ENCODE results near the gene SOAT1. TPM values are rescaled to one million over a fixed set of nuclear protein-coding genes. Genes with fewer than 3 reads are reported as not detected.
"Not testable (repeated sequence)": the region's sequence is repeated elsewhere in the genome, so short reads cannot be mapped to it uniquely, and the experiment has no call there.

The SOAT1 gene
- polyA plus RNA-seq, 1 donor: 14.0 TPM

- DNase-seq: no peak
- H3K9me3 ChIP-seq (ENCODE audit: control insufficient read depth, low read depth, low read length): no peaks in the 10 kb centered on the region
- H3K27me3 ChIP-seq (ENCODE audit: control insufficient read depth, insufficient read depth, low read length): no peaks in the 10 kb centered on the region
Measured at GRCh38 chr1:179380299-179380698, 86.7 kb downstream of the SOAT1 start.

GRCh38 chr1:179384027-179384426 lies 90.4 kb downstream of the SOAT1 start:
- H3K27me3 ChIP-seq (ENCODE audit: control insufficient read depth, insufficient read depth, low read length): no peaks in the 10 kb centered on the region
- no peaks in the 10 kb centered on the region for H3K4me1 ChIP-seq (ENCODE audit: control insufficient read depth, insufficient read depth, low read length)
- no CpG with 5 or more reads among the region's 1 CpG for WGBS (ENCODE audit: insufficient coverage, low lambda C conversion rate)
- H3K36me3 ChIP-seq (ENCODE audit: control insufficient read depth, insufficient read depth, low read length): no peaks in the 10 kb centered on the region
- DNase-seq: no peak
- no peaks in the 10 kb centered on the region for H3K9me3 ChIP-seq (ENCODE audit: control insufficient read depth, low read depth, low read length)
- no peak overlapping the region for H3K27ac ChIP-seq (ENCODE audit: low read length)
- H3K4me3 ChIP-seq (ENCODE audit: low read length): no peak overlapping the region

More at GRCh38 chr1:179380299-179380698, 86.7 kb downstream of the SOAT1 start:
- Histone ChIP-seq H3K27ac (ENCODE audit: low read length) (no peak overlapping the region), H3K36me3 (ENCODE audit: control insufficient read depth, insufficient read depth, low read length) (no peaks in the 10 kb centered on the region), H3K4me1 (ENCODE audit: control insufficient read depth, insufficient read depth, low read length) (no peaks in the 10 kb centered on the region), H3K4me3 (ENCODE audit: low read length) (no peak overlapping the region)

- Histone ChIP-seq H3K4me1 (ENCODE audit: control insufficient read depth, insufficient read depth, low read length) (no peaks in the 10 kb centered on the region), H3K9me3 (ENCODE audit: control insufficient read depth, low read depth, low read length) (no peaks in the 10 kb centered on the region), H3K27me3 (ENCODE audit: control insufficient read depth, insufficient read depth, low read length) (no peaks in the 10 kb centered on the region), H3K36me3 (ENCODE audit: control insufficient read depth, insufficient read depth, low read length) (no peaks in the 10 kb centered on the region), H3K4me3 (ENCODE audit: low read length) (no peak overlapping the region), H3K27ac (ENCODE audit: low read length) (no peak overlapping the region)
- no CpG with 5 or more reads among the region's 1 CpG for WGBS (ENCODE audit: insufficient coverage, low lambda C conversion rate)
- DNase-seq: no peak
Measured at GRCh38 chr1:179385510-179385909, 91.9 kb downstream of the SOAT1 start.

- no peaks in the 10 kb centered on the region for H3K27me3 ChIP-seq (ENCODE audit: control insufficient read depth, insufficient read depth, low read length)
- whole genome bisulfite sequencing (ENCODE audit: insufficient coverage, low lambda C conversion rate): 100% methylated on average over 1 of the region's 3 CpGs
- peaks cover 4% of the 10 kb centered on the region for H3K9me3 ChIP-seq (ENCODE audit: control insufficient read depth, low read depth, low read length)
- no peak for DNase-seq
- H3K4me3 ChIP-seq (ENCODE audit: low read length): no peak overlapping the region
- H3K27ac ChIP-seq (ENCODE audit: low read length): no peak overlapping the region
- H3K36me3 ChIP-seq (ENCODE audit: control insufficient read depth, insufficient read depth, low read length): no peaks in the 10 kb centered on the region
- H3K4me1 ChIP-seq (ENCODE audit: control insufficient read depth, insufficient read depth, low read length): no peaks in the 10 kb centered on the region
Measured at GRCh38 chr1:179393721-179394120, 100.1 kb downstream of the SOAT1 start.

GRCh38 chr1:179399399-179399798 lies 105.8 kb downstream of the SOAT1 start:
- not testable (repeated sequence) for DNase-seq; H3K4me3 ChIP-seq (ENCODE audit: low read length); H3K9me3 ChIP-seq (ENCODE audit: control insufficient read depth, low read depth, low read length); H3K27ac ChIP-seq (ENCODE audit: low read length); H3K36me3 ChIP-seq (ENCODE audit: control insufficient read depth, insufficient read depth, low read length); H3K4me1 ChIP-seq (ENCODE audit: control insufficient read depth, insufficient read depth, low read length); H3K27me3 ChIP-seq (ENCODE audit: control insufficient read depth, insufficient read depth, low read length)
- WGBS (ENCODE audit: insufficient coverage, low lambda C conversion rate): no CpG with 5 or more reads among the region's 2 CpGs

Other genes starting within 250 kb of the SOAT1 start
- gene TOR3A, start 211.7 kb upstream of the SOAT1 start, polyA plus RNA-seq: 19.6 TPM
- 8.7 TPM for gene ABL2, start 64.1 kb upstream of the SOAT1 start, polyA plus RNA-seq
- gene AXDND1, start 72.2 kb downstream of the SOAT1 start, polyA plus RNA-seq: 0.36 TPM

Measured in large intestine (tissue), 3 donors.